ENCODE data around the gene MT1F.

Gene MT1F

DNA sequence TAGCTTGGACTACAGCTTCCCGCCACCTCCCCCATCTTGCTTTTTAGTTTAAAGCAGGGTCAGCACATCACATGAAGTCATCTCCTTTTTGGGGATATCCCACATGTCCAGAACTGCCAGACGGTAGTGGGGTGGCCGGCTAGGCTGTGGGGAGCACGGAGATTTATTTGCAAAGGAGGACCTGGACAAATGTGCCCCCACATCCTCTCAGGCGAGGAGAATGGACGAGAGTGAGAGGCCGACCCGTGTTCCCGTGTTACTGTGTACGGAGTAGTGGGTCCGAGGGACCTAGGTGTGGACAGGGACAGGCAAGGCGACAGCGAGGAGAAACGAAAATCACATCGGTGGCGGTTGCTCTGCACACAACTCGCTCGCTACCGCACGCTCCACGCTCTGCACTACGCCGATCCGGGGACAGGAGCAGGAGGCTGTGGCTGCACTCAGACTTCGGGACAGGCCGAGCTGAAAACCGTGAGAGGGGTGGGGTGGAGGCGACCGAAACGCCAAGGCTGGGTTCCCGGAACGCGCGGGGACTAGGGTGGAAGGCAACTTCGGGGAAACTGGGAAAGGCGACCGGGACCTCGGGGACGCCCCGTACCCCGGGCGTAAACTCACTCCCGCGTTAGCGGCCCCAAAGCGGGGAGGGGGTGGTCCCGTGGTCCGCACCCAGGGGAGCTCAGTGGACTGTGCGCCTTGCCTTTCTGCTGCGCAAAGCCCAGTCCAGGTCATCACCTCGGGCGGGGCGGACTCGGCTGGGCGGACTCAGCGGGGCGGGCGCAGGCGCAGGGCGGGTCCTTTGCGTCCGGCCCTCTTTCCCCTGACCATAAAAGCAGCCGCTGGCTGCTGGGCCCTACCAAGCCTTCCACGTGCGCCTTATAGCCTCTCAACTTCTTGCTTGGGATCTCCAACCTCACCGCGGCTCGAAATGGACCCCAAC, 19.7 kb upstream of the MT1F start, which contains the start of gene MT1A:
Gene MT1A, plus strand, starts transcription at position 853 of the 937 bp plus-strand sequence. Its CDS starts 73 bp downstream, at position 926.
- in situ Hi-C loops (cut with MboI; ENCODE audit: low pct_unique_long_range_greater_than_20kb, low sequenced_read_pairs, unreplicated experiment): no loop called here
- TF ChIP-seq, protein P1, sequence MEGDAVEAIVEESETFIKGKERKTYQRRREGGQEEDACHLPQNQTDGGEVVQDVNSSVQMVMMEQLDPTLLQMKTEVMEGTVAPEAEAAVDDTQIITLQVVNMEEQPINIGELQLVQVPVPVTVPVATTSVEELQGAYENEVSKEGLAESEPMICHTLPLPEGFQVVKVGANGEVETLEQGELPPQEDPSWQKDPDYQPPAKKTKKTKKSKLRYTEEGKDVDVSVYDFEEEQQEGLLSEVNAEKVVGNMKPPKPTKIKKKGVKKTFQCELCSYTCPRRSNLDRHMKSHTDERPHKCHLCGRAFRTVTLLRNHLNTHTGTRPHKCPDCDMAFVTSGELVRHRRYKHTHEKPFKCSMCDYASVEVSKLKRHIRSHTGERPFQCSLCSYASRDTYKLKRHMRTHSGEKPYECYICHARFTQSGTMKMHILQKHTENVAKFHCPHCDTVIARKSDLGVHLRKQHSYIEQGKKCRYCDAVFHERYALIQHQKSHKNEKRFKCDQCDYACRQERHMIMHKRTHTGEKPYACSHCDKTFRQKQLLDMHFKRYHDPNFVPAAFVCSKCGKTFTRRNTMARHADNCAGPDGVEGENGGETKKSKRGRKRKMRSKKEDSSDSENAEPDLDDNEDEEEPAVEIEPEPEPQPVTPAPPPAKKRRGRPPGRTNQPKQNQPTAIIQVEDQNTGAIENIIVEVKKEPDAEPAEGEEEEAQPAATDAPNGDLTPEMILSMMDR (IDR thresholded peaks at IDR 0.05; ENCODE audit: extremely low read depth, insufficient read depth, missing control alignments): no peak
- DNase-seq (ENCODE audit: low spot score): no peak

DNA sequence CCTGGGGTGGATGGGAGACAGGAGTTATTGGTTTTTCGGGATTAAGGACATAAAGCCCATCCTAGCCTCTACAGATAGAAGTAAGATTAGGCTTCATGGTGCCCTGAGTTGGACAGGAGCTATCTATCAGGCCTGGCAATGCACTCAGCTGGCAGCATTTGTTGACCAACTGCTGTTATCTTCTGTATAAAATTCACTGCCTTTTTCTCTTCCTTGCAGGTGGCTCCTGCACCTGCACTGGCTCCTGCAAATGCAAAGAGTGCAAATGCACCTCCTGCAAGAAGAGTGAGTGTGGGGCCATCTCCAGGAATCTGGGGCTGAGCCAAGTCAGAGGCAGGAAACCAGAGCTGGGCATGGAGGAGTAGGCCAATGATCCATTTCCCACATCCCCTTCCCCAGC, 18.7 kb upstream of the MT1F start:
- in situ Hi-C loops (cut with MboI; ENCODE audit: low pct_unique_long_range_greater_than_20kb, low sequenced_read_pairs, unreplicated experiment): no loop called here
- TF ChIP-seq, protein P1 (IDR thresholded peaks at IDR 0.05; ENCODE audit: extremely low read depth, insufficient read depth, missing control alignments): no peak
- DNase-seq (ENCODE audit: low spot score): no peak

DNA sequence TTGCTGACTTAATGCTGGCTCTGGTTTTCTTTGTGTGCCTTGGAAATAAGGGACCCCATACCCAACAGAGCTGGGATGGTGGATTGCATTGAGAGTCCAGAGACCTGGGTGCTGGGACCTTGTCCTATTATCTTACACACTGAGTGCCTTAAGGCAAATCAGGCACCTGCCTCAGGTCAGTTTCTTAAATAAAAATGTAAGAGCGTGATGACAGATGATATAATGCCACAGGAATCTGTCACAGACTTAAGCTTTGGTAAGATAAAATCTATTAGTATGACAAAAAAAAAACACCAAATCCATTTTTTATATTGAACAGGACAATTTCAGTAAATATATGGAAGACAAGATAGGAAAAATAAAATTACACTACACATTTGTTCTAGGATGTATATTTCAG, 17.7 kb upstream of the MT1F start:
- DNase-seq (ENCODE audit: low spot score): no peak
- TF ChIP-seq, protein P1 (IDR thresholded peaks at IDR 0.05; ENCODE audit: extremely low read depth, insufficient read depth, missing control alignments): no peak
- in situ Hi-C loops (cut with MboI; ENCODE audit: low pct_unique_long_range_greater_than_20kb, low sequenced_read_pairs, unreplicated experiment): no loop called here

DNA sequence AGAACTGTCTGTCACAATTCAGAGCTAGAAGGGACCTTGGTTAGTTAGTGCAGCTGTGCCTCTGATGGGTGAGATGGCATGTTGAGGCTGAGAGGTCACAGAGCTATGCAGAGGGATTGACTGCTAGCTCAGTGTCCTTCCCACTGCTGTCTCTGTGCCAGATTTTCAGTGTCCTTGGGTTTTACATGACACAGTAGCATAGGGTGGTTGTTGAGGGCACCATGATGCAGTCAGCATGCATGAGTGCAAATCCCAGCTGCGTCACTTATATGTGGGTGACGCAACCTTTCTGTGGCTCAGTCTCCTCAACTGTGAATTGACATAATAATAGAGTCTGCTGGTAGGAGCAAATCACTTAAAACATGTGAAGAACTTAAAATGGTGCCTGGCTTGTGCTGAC, 16.6 kb upstream of the MT1F start:
- DNase-seq (ENCODE audit: low spot score): no peak
- in situ Hi-C loops (cut with MboI; ENCODE audit: low pct_unique_long_range_greater_than_20kb, low sequenced_read_pairs, unreplicated experiment): no loop called here
- TF ChIP-seq, protein P1 (IDR thresholded peaks at IDR 0.05; ENCODE audit: extremely low read depth, insufficient read depth, missing control alignments): no peak

DNA sequence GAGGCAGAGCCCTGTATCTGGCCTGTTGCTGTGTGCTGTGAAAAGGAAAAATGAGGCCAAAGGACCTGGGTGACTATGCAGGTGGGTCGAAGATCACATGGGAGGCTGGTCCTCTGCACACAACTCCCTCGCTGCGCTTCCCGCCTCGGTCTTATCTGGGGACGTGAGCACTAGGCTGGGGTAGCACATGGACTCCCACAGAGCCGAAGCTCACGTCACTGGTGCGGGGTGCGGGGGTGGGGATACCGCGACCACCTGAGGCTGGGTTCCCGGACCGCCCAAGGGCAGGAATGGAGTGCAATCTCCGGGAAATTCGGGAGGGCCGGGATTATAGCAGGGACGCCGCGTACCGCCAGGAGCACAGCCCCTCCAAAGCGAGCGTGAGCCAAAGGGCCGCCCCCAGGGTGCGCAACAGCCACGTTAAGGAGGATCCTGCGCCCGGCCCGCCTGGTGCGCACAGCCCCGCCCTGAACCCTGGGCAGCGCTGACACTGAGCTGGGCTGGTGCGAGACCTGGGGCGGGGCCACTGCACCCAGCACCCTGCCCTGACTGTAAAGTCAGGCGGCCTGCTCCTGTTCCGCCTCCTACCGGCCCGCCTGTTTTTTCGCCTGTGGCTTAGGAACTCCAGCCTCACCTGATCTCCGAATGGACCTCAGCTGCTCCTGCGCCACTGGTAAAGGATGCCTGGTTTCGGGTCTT, 14.5 kb upstream of the MT1F start:
- TF ChIP-seq, protein P1 (IDR thresholded peaks at IDR 0.05; ENCODE audit: extremely low read depth, insufficient read depth, missing control alignments): peak; percentile 21
- in situ Hi-C loops (cut with MboI; ENCODE audit: low pct_unique_long_range_greater_than_20kb, low sequenced_read_pairs, unreplicated experiment): no loop called here
- peak; percentile 64 for DNase-seq (ENCODE audit: low spot score)

DNA sequence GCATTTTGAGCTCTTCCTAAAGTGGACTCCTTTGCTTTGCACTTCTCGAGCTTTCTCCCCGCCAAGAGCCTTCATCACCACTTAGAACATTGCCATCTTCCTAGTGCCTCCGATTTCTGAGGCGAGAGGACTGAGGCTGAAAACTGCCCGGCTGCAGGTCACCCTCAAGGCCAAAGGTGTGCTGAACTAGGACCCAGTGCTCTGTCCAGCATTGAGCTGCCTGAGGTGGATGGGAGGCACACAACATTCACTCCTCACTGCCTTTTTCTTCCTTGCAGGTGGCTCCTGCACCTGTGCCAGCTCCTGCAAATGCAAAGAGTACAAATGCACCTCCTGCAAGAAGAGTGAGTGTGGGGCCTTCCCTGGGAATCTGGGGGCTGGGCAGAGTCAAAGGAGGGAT, 13.9 kb upstream of the MT1F start:
- DNase-seq (ENCODE audit: low spot score): no peak
- TF ChIP-seq, protein P1 (IDR thresholded peaks at IDR 0.05; ENCODE audit: extremely low read depth, insufficient read depth, missing control alignments): no peak
- in situ Hi-C loops (cut with MboI; ENCODE audit: low pct_unique_long_range_greater_than_20kb, low sequenced_read_pairs, unreplicated experiment): no loop called here
